Cardiac muscle cell (in vitro differentiated cells and primary cell): ENCODE results near the gene CPD. TPM values are rescaled to one million over a fixed set of nuclear protein-coding genes. Genes with fewer than 3 reads are reported as not detected.

Experiments
- DNase-seq, 2 donors: peaks; one replicate each; pipeline versions ENCODE4 v3.0.0 to v3.0.0-alpha.2; 2010 to 2017; ENCODE audit warnings: low read depth in 1 of 2, low spot score in 1 of 2
- H3K27ac ChIP-seq: fragments of 200-600 bp; sonication (generic); 2 replicates; pipeline ENCODE4 v1.5.1; 2016
- H3K27me3 ChIP-seq: fragments of 200-600 bp; sonication (generic); 2 replicates; pipeline ENCODE4 v1.6.0; 2016; ENCODE audit warnings: control low read depth
- H3K36me3 ChIP-seq: fragments of 200-600 bp; sonication (generic); 2 replicates; pipeline ENCODE4 v1.5.1; 2016; ENCODE audit warnings: control low read depth
- H3K4me1 ChIP-seq: fragments of 200-600 bp; sonication (generic); 2 replicates; pipeline ENCODE4 v1.8.1; 2017; ENCODE audit warnings: low read depth, mild to moderate bottlenecking, mixed run types
- H3K4me3 ChIP-seq: fragments of 200-600 bp; sonication (generic); 2 replicates; pipeline ENCODE4 v1.5.1; 2016; ENCODE audit warnings: mild to moderate bottlenecking
- H3K9me3 ChIP-seq: fragments of 200-600 bp; sonication (generic); 2 replicates; pipeline ENCODE4 v1.5.1; 2017; ENCODE audit warnings: low read depth, mild to moderate bottlenecking, control low read depth
- CTCF ChIP-seq: IDR thresholded peaks from 2 replicates; pipeline ENCODE4 v1.5.1; 2012; ENCODE audit warnings: low read depth, mild to moderate bottlenecking, low read length
- polyA plus RNA-seq: library from polyadenylated mRNA; unstranded; fragments of >200 nt; fragmentation: Nextera tagmentation; extraction: Ambion mirVana; gene quantifications from 2 replicates; pipeline ENCODE4 v1.2.1, GENCODE V29; 2016
- total RNA-seq: library from RNA; depleted of rRNA; stranded (reverse); fragments of >200 nt; gene quantifications from 2 replicates; pipeline ENCODE4 v1.2.3, GENCODE V29; 2016

The CPD gene
- 47.4 and 47.6 TPM in 2 replicates for total RNA-seq
- 19.5 and 30.5 TPM in 2 replicates for polyA plus RNA-seq

GRCh38 chr17:30378825-30379302 lies at the start of gene CPD:
TSS of gene CPD (plus strand) at chr17:30378927. CDS start at chr17:30378981, 54 bp downstream.
- TF ChIP-seq CTCF, result no peak
- Histone ChIP-seq H3K27ac (peak within 1 kb of the TSS; percentile 80), H3K27me3 (no peaks in the 10 kb centered on the region), H3K4me3 (peak within 1 kb of the TSS; percentile 93), H3K36me3 (no peaks in the 10 kb centered on the region), H3K9me3 (no peaks in the 10 kb centered on the region), H3K4me1 (peaks cover 39% of the 10 kb centered on the region)
- peak; percentile 97 to 98 for DNase-seq

GRCh38 chr17:30332057-30332542 lies 46.6 kb upstream of the CPD start:
- Histone ChIP-seq H3K4me3 (no peak overlapping the region), H3K27me3 (peaks cover 5% of the 10 kb centered on the region), H3K9me3 (no peaks in the 10 kb centered on the region), H3K4me1 (no peaks in the 10 kb centered on the region), H3K36me3 (no peaks in the 10 kb centered on the region), H3K27ac (no peak overlapping the region)
- no peak for TF ChIP-seq CTCF
- peak in 1 of 2 donors; percentile 45 for DNase-seq

- no peaks in the 10 kb centered on the region for H3K4me1 ChIP-seq
- H3K27ac ChIP-seq, result no peak within 1 kb of the TSS
- no peak for TF ChIP-seq CTCF
- no peak for DNase-seq
- H3K4me3 ChIP-seq, result no peak within 1 kb of the TSS
- no peaks in the 10 kb centered on the region for H3K9me3 ChIP-seq
- H3K36me3 ChIP-seq, result no peaks in the 10 kb centered on the region
- H3K27me3 ChIP-seq, result peaks cover 5% of the 10 kb centered on the region
These were observed 45.0 kb upstream of the CPD start, which contains the start of gene TMIGD1 for GRCh38 chr17:30333503-30334360. TSS of gene TMIGD1 (minus strand) at chr17:30334057. CDS start at chr17:30332133, 1,924 bp downstream.

GRCh38 chr17:30334421-30334820 lies 44.3 kb upstream of the CPD start:
- H3K4me1 ChIP-seq, result no peaks in the 10 kb centered on the region
- H3K9me3 ChIP-seq, result no peaks in the 10 kb centered on the region

More at GRCh38 chr17:30334421-30334820, 44.3 kb upstream of the CPD start:
- no peak for TF ChIP-seq CTCF
- Histone ChIP-seq H3K27ac (no peak overlapping the region), H3K4me3 (no peak overlapping the region), H3K36me3 (no peaks in the 10 kb centered on the region), H3K27me3 (peaks cover 2% of the 10 kb centered on the region)
- DNase-seq, result no peak
